HG03439 (cell line): ENCODE results near the gene IL1B.
"Not testable (repeated sequence)": the region's sequence is repeated elsewhere in the genome, so short reads cannot be mapped to it uniquely, and the experiment has no call there.

Source experiments
- ATAC-seq: cut with Tn5 transposase; IDR thresholded peaks from one replicate; pipeline ENCODE4 v1.9.1; 2021; ENCODE audit warnings: mild to moderate bottlenecking, moderate library complexity; ENCODE audit not compliant: unreplicated experiment

Gene IL1B

DNA sequence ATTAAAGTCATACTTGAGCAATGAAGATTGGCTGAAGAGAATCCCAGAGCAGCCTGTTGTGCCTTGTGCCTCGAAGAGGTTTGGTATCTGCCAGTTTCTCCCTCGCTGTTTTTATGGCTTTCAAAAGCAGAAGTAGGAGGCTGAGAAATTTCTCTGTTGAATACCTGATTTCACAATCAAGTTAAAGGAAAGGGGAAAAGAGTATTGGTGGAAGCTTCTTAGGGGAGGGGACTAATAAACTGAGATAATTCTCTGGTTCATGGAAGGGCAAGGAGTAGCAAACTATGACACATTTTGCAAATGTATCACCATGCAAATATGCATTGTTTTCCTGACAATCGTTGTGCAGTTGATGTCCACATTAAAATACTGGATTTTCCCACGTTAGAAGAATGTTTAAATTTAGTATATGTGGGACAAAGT, at the start of gene IL1B:
IL1B (minus strand) TSS at position 85 of the 423 bp plus-strand sequence. CDS start 550 bp downstream, outside the sequence.
- ATAC-seq: no peak

DNA sequence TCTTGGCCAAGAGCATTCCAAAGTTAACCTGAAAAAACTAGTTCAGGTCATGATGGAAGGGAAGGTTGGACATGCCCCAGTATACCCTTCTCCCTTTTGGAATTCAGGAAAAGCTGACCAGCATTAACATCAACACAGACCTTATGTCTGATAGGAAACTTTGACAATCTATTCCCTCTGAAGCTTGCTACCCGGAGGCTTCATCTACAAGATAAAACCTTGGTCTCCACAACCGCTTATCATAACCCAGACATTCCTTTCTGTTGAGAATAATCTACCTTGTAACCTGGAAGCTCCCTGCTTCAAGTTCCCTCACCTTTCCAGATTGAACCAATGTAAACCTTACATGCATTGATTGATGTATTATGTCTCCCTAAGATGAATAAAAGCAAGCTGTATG, 49.7 kb upstream of the IL1B start:
- no peak for ATAC-seq

DNA sequence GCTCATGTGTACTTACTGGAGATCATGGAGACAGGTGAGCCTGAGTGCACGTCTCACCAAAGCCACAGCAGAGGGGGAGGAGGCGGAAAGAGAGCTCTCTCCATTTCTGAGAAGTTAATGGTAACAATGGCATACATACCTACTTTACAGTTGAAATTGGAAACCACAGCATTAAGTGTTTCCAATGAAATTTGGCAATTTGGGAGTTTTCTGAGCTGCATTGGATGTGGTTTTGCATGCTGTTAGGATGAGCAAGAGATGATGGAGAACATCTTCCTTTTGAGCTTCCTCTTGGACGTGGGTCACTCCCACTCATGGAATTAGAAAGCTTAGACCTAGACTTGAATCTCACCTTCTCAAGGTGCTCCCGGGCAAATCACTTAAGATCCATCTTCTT, 48.9 kb upstream of the IL1B start:
- no peak for ATAC-seq

DNA sequence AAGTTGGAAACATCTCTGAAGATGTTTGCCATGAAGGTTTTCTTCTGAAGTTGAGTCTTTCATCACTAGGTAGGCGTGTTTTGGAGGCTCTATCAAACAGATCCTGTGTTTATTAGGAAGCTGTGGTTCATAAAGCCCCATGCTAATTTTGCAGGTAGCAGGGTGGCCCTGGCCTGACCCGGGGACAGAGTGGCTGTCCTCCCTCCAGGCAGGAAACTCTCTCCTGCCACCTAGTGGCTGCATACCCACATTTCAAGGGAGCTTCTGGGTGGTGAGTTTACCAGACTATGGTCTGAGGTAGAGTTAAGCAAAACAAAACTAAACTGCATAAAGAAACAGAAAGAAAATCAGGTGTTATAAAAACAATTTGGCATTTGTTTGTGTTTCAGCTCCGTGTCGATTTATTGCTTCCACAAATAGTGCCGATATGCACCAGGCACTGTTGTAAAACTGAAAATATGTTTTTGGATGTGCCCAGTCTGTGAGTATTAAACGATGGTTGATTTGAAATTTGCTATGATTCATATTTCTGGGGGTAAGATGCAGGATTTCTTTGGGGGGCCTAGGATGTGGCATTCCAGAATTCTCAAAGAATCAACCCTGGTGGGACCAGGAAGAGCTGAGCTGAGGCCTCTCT, 48.4 kb upstream of the IL1B start:
- ATAC-seq: peak; percentile 59

DNA sequence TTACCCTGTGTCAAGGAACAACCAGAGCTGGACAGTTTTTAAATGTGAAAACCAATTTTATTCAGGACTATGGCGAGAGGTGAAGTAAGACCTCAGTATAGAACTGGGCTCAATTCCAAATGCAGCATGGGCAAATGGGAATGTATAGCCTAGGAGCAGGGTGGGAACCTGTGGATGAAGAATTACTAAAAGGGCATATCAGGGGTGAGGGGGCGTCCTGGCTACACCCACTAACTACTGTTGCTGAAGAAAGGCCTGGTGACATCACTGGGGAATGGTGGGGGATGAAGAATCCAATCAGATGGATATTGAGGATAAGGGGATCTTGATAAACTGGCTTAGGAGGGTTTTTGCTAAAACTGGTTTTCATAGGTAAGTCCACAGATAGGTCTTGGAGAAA, 47.1 kb upstream of the IL1B start:
- no peak for ATAC-seq

DNA sequence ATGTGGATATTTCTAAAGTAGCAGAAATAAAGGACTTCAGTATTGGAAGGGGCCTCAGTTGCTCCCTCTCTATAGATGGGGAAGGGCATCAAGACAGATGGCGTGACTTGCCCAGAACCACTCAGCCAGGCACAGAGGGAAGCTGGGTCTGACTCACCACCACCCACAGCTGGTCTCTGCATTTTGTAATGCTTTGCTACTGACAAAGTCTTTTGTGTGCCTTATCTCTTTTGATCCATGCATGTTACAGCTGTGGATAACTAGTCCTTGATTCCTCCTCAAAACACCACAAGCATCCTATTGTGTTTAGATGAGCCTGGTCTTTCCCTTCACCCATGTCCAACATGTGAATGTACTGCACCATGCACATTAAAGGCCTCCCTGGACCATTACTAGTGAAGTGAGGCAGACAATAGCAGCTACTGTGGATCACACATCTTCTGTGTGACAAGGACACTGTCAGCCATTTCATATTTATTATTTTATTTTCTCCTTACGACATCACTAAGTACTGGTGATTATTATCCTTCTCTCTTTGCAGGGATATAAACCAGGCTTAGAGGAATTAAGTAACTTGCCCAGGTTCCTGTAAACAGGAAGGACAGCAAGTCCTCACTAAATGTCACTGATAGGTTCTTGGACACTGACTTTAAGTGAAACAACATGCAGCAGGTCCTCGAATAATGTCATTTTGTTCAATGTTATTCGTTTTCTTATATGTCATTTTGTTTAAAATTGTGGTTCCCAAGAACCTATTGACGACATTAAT, 44.8 kb upstream of the IL1B start:
- peak; percentile 52 for ATAC-seq

DNA sequence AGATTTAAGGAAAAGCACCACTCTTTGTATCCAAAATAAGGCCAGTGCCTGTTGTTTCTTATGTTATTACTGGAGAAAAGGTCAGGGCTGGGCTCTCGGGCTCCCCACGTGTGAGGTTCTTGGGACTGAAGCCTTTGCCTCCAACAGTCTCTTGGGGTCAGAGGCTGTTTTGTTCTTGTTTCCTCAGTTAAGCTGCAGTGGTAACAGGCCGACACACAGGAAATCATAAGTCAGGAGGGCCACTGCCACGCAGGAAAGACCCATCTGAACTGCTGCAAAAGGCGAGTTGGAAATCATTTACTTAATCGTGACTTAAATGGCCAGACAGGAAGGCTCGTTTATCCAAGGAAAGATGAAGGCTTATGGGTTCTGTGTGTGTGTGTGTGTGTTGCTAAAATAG, 44.1 kb upstream of the IL1B start:
- ATAC-seq: no peak

DNA sequence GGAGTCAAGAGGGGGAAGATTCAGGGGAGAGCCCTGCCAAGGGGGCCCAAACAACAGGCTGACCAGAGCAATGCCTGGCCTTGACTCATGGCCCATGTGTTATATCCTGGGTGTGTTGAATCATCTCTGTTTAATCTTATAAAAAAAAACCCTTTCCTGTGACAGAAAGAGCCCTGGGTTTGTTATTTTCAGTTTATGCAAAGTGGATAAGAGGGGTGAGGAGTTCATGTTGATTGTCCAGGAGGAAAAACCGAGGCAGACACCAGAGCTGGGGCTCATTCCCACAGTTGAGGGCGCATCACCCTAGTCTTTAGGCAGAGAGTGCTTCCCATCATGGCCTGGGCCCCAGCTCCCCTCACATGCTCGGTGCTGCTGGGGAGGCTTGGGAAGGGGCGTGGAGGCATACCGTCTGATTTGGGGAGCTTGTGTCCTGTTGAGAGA, 43.5 kb upstream of the IL1B start:
- ATAC-seq: no peak

DNA sequence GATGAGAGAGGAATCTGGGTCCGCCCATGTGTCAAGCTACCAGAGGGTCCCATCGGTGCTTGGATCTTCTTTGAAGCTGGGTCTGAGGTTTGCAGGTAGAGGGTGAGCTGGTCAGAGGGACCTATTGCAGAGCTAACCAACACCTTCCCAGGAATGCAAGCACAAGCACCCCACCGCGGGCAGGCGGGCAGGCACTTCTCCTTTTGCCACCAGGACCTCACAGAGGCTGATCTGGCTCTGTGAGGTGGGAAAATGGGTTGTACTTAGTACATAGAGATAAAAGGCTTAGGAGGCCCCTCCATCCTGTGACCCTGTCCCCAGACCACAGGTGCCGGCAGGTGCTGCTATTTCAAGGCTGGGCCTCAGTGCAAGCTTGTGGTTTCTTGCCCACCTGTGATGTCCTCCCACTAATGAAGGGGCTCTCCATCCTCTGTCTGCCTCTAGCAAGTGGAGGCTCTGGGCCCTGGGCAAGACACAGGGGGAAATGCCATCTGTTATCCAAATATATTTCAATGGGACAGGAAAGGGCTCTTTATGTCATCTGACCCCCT, 43.0 kb upstream of the IL1B start:
- no peak for ATAC-seq

DNA sequence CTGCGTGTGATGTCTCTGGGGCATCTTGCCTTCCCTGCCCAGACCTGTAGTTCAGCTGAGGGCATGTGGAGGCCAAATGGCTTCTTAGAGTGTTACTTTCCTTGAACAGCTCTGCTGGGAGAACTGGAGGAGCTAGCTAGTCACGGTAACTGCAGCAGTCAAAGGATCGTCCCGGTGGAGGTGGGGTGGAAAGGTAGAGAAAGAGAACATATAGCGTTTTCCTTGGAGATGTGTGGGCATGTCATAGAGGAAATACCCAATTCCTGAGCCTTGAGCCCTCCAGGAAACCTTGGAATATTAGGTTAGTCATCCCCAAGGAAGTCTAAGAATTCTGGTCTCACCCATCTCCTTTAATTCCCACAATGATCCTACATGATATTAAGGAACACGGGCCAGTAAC, 40.8 kb upstream of the IL1B start:
- ATAC-seq: no peak

DNA sequence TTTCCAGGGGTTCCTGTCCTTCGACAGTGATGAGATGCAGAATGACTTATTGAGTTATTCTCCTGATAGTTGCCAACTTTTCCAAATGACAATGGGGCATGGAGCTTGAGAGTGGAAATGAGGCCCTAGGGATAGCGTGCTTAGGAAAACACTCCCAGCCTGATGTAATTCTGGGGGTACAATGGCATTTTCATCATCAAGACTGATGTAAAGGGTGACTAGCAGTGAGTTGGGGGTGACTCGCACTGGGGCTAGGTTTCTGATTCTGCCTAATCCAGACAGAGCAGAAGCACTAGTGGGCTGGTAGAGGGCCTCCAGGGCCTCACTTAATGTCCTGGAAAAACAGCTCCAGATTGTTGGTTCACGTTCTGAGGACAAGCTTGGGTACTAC, 40.4 kb upstream of the IL1B start:
- no peak for ATAC-seq

DNA sequence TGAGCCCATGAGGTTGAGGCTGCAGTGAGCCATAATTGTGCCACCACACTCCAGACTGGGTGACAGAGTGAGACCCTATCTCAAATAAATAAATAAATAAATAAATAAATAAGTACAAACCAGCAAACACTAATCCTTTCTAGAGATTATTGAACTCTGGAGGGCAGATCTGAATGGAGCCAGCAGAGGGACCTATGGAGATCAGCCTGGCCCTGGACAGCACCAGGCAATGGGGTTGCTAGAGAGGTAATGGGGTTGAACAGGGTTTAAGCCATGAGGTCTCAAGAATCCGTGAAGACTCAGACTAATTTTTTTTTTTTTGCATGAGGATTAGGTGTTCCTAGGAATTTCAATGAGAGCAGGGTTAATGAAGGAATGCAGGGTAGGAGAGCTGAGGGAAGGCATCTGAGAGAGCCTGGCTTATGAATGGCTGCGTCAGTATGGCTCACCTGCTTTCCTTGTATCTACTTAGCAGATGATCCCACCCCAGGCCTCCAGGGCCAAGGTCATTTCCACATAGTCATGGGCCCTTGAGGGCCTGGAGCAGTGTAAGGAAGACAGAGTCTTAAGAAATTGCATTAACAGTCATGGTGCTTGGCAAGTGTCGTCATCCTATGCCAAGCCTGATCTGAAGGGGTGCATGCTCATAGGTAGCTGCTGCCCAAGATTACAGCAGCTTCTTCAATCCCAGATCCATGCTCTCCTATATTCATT, 39.8 kb upstream of the IL1B start:
- ATAC-seq: no peak

DNA sequence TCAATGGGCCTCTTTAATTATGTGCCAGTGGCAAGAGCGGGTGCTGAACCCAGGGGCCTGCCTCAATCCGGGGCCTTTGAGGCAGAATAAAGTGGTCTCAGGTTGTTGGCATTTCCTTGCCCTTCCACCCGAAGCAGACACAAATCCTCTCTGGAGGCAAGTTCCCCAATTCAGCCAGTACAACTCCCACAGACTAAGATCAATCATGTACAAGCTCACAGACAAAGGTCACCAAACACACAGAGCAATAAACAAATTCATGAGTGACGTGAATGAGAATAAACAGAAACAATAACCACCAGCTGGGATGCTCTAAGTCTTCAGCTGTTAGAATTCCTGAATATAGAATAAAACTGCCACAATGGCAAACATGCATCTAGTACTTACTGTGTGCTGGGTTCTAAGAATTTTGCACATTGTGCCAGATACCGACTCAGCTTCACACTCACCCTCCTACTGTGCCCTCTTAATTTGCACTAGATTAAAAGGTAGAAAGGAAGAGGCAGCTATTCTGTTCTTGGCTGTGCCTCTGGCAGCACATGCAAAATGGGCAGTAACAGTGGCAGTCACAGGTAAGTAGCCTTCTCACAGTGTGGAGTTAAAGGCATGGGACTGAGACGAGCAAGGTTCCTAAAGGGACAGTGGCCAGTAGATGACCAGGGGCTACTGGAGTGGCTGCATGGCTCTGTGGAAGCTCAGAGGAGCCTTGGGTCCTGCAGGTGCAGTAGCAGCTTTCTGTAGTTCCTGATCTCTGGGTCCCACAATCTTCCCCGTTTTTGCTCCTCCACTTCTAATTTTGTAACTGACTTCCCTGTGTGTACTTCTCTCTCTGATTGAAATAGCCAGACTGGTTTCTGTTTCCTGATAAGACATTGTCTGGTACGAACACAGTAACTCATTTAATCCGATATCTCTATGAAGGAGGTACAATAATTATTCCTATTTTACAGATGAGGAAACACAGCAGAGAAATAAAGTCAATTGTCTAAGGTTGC, 34.6 kb upstream of the IL1B start:
- no peak for ATAC-seq

DNA sequence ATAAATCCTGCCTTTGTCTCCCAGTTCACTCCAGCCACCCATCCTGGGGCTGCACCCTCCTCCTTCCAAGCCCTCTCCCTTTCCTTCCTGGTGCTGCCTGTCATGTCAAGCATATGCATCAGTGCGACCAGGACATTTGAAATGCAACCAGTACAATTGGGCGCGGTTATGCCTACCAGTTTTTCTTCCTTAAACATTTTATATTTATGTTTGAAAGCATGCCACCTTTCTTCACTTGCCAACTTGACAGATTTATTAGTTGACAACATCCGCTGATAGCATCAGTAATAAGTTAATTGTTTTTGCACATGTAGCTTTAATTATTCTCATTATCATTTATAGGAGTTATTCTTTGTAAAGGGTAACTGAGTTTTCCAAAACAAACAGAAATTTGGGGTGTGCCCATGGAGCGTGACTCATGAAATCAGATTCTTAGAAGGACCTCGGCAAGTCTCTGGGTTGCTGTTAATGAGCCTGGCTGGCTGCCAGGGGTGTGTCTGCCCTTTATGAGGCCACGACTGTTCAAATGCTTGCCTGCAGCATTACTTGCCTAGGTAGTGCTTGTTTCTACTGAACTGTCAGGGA, 32.8 kb upstream of the IL1B start:
- ATAC-seq: no peak

DNA sequence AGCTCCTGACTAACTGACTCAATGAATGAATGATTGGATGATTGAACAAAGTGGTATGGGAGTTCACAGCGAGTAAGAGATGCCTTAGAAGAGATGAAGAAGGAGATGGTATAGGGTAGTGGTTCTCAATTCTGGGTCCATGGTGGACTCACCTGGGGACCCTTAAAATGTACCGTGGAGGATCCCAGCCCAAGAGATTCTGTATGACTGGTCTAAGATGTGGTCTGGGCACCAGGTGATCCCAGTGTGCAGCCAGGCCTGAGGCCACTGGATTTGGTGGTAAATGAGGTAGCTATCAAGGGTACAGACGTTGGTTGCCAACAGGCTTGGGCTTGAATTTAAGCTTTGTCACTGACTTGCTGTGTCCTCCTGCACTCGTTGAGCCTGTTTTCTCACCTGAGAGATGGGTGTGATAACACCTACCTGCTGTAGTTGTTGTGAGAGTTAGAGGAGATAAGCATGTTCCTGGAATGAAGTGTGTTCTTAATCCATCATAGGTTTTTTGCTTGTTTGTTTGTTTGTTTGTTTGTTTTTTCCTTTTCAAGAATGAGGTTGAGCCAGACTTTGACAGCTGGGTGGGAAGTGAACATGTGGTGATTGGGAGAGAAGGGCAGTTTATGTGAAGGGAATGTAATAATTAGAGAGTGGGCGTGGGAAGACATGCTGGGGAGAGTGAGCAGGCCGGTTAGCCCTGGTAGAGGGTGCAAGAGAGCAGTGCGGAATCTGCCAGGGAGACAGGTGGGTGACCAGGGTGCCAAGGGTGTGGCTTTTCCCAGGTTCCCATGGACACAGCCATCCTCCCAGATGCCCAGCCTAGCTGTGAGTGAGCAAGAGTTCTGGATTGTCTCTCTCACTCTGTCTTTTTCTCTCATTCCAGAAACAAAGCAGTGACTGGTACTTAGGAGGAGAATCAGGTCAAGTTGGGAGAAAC, 31.4 kb upstream of the IL1B start:
- ATAC-seq: no peak

DNA sequence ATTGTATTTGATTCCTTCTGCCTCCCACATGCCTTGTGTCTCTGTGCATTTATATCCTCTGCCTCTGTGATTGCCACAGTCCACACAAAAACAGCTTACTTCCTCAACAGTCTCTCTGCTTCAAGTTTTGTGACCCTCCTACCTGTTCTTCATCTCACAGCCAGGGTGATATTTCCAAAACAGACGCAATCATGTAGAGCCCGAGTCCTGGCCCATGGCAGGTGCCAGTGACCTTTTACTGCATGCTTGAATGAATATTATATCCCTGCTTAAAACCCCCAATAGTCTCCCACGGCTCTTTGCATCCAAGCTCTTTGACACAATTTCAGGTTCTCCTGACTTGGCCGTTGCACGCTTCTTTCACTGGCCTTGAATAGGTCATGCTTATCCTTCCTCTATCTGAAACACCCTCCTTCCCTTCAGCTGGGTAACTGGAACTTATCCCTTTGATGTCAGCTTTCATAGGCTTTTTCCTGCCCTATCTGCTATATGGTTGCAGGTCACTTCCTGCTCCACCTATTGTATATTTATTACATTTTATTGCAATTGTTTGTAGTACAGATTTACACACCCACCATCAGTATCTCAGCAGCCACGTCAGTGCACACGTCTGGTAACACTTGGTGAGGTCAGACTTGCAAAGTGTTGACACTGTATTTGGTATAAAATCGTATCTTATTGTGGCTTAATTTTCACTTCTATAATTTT, 29.7 kb upstream of the IL1B start:
- ATAC-seq: no peak

DNA sequence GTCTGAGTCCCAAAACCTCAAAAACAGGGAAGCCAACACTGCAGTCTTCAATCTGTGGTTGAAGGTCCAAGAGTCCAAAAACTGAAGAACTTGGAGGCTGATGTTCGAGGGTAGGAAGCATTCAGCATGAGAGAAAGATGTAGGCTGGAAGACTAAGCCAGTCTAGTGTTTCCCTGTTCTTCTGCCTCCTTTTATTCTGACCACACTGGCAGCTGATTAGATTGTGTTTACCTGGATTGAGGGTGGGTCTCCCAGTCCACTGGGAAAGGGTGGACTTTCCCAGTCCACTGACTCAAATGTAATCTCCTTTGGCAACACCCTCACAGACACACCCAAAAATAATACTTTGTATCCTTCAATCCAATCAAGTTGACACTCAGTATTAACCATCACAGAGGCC, 27.5 kb upstream of the IL1B start:
- no peak for ATAC-seq

DNA sequence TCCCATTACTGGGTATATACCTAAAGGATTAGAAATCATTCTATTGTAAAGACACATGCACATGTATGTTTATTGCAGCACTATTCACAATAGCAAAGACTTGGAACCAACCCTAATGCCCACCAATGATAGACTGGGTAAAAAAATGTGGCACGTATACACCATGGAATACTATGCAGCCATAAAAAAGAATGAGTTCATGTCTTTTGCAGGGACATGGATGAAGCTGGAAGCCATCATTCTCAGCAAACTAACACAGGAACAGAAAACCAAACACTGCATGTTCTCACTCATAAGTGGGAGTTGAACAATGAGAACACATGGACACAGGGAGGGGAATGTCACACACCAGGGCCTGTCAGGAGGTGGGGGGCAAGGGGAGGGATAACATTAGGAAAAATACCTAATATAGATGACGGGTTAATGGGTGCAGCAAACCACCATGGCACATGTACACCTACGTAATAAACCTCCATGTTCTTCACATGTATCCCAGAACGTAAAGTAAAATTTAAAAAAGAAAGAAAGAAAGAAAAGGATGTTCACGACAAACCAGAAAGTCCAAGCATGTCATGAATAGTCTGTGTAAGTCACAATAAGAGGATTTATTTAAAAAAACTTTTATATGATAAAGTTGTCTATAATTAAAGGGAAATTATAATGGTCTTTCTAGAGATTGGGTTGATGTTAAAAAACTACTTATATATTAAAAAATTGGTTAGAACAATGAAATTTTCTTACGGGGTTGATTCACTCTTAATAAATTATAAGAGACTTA, 23.0 kb upstream of the IL1B start:
- not testable (repeated sequence) for ATAC-seq
